Measurements from ENCODE around the gene RNF133.

Gene RNF133

DNA sequence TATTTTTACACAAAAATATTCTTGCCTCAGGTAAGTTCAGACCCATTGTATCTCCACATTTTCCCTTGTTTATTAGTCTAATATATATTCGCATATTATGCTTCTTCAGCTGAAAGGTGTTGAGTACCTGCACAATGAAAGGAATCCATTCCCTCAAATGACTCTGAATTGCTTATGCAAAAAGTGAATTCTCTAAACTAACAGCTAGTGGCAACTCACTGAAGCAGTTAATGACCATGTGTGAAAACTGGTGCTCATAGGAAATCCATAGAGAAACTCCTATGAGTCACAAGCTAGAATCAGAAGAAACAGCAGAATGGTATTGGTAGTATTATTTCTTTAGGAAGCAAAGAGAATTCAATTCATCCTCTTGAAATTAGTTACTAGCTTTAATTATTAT is 37.3 kb upstream of the RNF133 start:
- no peak for TF ChIP-seq TAF1 (IDR thresholded peaks at IDR 0.05; ENCODE audit: borderline replicate concordance, insufficient read depth, low read length)
- no peak for TF ChIP-seq POLR2AphosphoS5 (IDR thresholded peaks at IDR 0.05; ENCODE audit: low read depth, low read length)
- TF ChIP-seq SIN3A (IDR thresholded peaks at IDR 0.05; ENCODE audit: borderline replicate concordance, insufficient read depth, low read length): no peak
- TF ChIP-seq FOXP2 (optimal IDR thresholded peaks at IDR 0.05; ENCODE audit: borderline replicate concordance, extremely low read depth, extremely low read length, insufficient read depth): no peak
- TF ChIP-seq, protein P1, sequence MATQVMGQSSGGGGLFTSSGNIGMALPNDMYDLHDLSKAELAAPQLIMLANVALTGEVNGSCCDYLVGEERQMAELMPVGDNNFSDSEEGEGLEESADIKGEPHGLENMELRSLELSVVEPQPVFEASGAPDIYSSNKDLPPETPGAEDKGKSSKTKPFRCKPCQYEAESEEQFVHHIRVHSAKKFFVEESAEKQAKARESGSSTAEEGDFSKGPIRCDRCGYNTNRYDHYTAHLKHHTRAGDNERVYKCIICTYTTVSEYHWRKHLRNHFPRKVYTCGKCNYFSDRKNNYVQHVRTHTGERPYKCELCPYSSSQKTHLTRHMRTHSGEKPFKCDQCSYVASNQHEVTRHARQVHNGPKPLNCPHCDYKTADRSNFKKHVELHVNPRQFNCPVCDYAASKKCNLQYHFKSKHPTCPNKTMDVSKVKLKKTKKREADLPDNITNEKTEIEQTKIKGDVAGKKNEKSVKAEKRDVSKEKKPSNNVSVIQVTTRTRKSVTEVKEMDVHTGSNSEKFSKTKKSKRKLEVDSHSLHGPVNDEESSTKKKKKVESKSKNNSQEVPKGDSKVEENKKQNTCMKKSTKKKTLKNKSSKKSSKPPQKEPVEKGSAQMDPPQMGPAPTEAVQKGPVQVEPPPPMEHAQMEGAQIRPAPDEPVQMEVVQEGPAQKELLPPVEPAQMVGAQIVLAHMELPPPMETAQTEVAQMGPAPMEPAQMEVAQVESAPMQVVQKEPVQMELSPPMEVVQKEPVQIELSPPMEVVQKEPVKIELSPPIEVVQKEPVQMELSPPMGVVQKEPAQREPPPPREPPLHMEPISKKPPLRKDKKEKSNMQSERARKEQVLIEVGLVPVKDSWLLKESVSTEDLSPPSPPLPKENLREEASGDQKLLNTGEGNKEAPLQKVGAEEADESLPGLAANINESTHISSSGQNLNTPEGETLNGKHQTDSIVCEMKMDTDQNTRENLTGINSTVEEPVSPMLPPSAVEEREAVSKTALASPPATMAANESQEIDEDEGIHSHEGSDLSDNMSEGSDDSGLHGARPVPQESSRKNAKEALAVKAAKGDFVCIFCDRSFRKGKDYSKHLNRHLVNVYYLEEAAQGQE (IDR thresholded peaks at IDR 0.05; ENCODE audit: insufficient read depth in 1 of 2, low read depth in 2 of 2, low read length in 2 of 2): no peak

DNA sequence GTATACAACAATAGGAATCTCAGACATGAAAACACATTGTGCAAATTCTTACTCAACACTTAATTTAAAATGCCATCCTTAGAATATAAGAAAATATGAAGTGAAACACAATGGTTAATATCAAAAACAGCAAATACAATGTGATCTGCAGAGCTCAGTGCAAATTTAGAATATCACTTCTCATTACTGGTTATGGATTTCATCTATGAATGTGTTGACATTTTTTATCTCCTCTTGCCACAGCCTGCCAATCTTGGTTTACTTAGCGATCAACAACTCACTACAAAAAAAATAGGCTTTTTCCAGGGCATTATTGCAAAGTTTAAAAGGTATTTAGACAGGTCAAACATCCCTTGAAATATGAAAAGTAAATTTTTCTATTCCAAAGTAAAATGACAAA is 28.8 kb upstream of the RNF133 start:
- TF ChIP-seq SIN3A (IDR thresholded peaks at IDR 0.05; ENCODE audit: borderline replicate concordance, insufficient read depth, low read length) (no peak), POLR2AphosphoS5 (IDR thresholded peaks at IDR 0.05; ENCODE audit: low read depth, low read length) (no peak), FOXP2 (optimal IDR thresholded peaks at IDR 0.05; ENCODE audit: borderline replicate concordance, extremely low read depth, extremely low read length, insufficient read depth) (no peak), TAF1 (IDR thresholded peaks at IDR 0.05; ENCODE audit: borderline replicate concordance, insufficient read depth, low read length) (no peak)
- TF ChIP-seq, protein P1 (IDR thresholded peaks at IDR 0.05; ENCODE audit: insufficient read depth in 1 of 2, low read depth in 2 of 2, low read length in 2 of 2): no peak

DNA sequence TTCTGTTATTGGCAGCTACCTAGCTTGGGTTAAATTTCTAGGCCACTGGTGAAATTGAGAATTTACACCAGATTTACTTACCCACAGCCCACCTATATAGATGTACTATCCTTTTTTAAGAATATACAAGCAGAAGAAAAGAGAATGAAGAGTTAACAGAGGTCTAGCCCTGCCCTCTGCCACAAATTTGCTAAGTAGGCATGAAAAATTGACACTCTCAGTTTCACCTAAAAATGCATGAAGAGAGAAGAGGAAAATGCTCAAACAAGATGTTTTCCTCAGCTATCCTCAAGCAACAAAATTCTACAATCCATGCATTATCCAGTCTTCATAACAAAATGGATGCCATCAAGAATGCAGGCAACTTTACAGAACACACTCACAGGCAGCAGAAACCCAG is 28.4 kb upstream of the RNF133 start:
- TF ChIP-seq SIN3A (IDR thresholded peaks at IDR 0.05; ENCODE audit: borderline replicate concordance, insufficient read depth, low read length) (no peak), FOXP2 (optimal IDR thresholded peaks at IDR 0.05; ENCODE audit: borderline replicate concordance, extremely low read depth, extremely low read length, insufficient read depth) (no peak), POLR2AphosphoS5 (IDR thresholded peaks at IDR 0.05; ENCODE audit: low read depth, low read length) (no peak), TAF1 (IDR thresholded peaks at IDR 0.05; ENCODE audit: borderline replicate concordance, insufficient read depth, low read length) (no peak)
- TF ChIP-seq, protein P1 (IDR thresholded peaks at IDR 0.05; ENCODE audit: insufficient read depth in 1 of 2, low read depth in 2 of 2, low read length in 2 of 2): no peak

DNA sequence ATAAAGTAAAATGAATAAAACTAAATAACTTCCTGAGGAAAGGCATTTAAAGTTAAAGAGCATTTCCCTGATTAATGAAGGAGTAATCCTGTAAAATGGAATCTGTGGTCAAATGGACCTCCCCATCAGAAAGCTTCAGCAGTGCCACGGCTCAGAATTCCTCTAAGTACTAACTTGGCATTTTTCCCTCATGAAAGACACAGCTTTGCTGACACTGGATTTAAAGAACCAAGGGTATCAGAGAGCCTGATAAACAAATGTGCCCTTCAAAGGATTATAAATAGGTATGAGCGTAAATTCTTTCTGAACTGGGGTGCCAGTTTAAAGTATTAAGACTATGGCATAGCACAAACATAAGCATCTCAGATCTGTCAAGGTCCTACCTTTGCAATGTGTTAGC is 28.0 kb upstream of the RNF133 start:
- TF ChIP-seq TAF1 (IDR thresholded peaks at IDR 0.05; ENCODE audit: borderline replicate concordance, insufficient read depth, low read length): no peak
- TF ChIP-seq, protein P1 (IDR thresholded peaks at IDR 0.05; ENCODE audit: insufficient read depth in 1 of 2, low read depth in 2 of 2, low read length in 2 of 2): no peak
- no peak for TF ChIP-seq FOXP2 (optimal IDR thresholded peaks at IDR 0.05; ENCODE audit: borderline replicate concordance, extremely low read depth, extremely low read length, insufficient read depth)
- TF ChIP-seq POLR2AphosphoS5 (IDR thresholded peaks at IDR 0.05; ENCODE audit: low read depth, low read length): no peak

DNA sequence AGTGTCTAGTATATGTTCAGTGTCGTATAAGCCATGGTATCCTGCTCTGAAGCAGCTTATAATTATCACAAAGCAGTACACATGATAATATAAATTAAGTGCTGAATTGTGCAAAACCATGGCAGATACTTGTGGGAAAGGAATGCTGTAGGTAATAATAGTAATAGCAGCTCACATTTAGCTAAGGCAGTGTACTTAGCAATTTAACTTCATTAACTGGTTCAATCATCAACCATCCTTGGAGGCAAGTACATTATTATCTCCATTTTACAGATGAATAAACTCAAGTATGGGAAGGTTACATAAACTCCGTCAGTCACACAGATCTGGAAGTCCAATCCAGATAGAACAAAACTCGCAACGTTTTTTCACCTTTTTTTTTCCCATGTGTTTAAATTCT is 25.4 kb upstream of the RNF133 start:
- TF ChIP-seq FOXP2 (optimal IDR thresholded peaks at IDR 0.05; ENCODE audit: borderline replicate concordance, extremely low read depth, extremely low read length, insufficient read depth): no peak
- TF ChIP-seq TAF1 (IDR thresholded peaks at IDR 0.05; ENCODE audit: borderline replicate concordance, insufficient read depth, low read length): no peak
- TF ChIP-seq, protein P1 (IDR thresholded peaks at IDR 0.05; ENCODE audit: insufficient read depth in 1 of 2, low read depth in 2 of 2, low read length in 2 of 2): no peak
- TF ChIP-seq SIN3A (IDR thresholded peaks at IDR 0.05; ENCODE audit: borderline replicate concordance, insufficient read depth, low read length): no peak
- TF ChIP-seq POLR2AphosphoS5 (IDR thresholded peaks at IDR 0.05; ENCODE audit: low read depth, low read length): no peak

Data from PFSK-1 (cell line).